ELR (cell line): Measurements from ENCODE around the gene BCAR1.
A peak's percentile ranks its signal among the peaks of the same experiment; 100 is the strongest.
"Not testable (repeated sequence)": the region's sequence is repeated elsewhere in the genome, so short reads cannot be mapped to it uniquely, and the experiment has no call there.

Source experiments
- DNase-seq: peaks from one replicate; pipeline ENCODE4 v3.0.0-alpha.2; 2015; ENCODE audit warnings: low read depth

Gene BCAR1

GRCh38 chr16:75251280-75252048, at the start of gene BCAR1:
Gene BCAR1 (minus strand): TSS chr16:75251624. CDS start chr16:75251482, 142 bp downstream.
- peak; percentile 92 for DNase-seq

DNA sequence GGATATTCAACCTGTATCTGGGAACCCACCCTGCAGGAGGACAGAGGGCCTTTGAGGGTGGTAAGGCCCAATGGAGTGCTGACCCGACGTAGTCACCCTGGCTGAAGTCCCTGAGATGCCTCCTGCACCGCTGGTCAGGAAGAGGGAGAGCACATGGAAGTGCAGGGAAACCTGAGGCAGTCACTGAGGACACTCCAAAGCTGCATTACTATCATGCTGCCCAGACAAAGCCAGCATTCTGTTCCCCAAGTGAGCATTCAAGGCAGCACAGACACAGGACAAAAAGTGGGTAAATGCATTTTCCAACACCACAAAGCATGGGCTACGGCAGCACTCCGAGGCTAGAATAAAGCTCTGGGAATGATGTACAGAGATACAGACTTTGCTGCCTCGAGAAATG, 46.8 kb upstream of the BCAR1 start:
- DNase-seq, result no peak

DNA sequence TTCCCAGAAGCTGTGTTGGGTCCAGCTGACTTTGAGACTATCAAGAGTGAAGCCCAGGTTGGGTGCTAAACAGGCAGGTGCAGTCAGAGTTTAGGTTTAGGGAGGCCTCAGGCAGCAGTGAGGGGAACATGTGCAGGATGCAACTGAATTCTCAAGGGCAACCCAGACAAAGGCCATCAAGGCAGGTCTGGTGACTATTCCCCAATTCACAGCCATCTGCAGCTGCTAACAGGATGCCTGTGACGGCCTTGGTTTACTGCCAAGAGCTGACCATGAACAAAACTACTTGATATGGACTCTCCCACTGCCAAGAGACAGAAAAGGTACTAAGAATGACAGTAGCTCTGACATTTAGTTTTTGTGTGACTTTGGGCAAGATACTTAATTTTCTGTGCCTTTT, 45.2 kb upstream of the BCAR1 start:
- no peak for DNase-seq

GRCh38 chr16:75294773-75295459, 43.5 kb upstream of the BCAR1 start:
- DNase-seq, result no peak

- DNase-seq, result no peak
Observed at GRCh38 chr16:75293772-75294171, 42.3 kb upstream of the BCAR1 start.

DNA sequence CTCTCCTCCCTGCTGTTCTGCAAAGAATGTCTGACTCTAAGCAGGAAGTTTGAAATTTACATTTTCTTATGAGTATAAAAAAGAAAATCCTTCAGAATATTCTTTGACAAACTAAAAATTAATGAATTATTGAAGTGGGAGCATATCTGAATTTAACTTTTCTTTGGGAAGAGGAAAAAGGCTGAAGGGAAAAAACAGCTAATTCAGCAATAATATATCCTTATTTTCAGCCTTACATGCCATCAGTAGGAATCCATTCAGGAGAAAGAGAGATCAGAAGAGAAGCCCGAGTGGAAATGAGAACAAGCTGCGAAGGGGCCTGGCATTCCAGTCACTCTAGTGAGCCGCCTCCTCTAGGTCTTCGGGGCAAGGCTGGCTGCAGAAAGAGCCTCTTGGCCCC, 41.7 kb upstream of the BCAR1 start:
- DNase-seq, result no peak

- DNase-seq, result no peak
Observed at GRCh38 chr16:75292691-75293090, 41.3 kb upstream of the BCAR1 start.

- peak; percentile 63 for DNase-seq
Observed at GRCh38 chr16:75289189-75289588, 37.8 kb upstream of the BCAR1 start.

DNA sequence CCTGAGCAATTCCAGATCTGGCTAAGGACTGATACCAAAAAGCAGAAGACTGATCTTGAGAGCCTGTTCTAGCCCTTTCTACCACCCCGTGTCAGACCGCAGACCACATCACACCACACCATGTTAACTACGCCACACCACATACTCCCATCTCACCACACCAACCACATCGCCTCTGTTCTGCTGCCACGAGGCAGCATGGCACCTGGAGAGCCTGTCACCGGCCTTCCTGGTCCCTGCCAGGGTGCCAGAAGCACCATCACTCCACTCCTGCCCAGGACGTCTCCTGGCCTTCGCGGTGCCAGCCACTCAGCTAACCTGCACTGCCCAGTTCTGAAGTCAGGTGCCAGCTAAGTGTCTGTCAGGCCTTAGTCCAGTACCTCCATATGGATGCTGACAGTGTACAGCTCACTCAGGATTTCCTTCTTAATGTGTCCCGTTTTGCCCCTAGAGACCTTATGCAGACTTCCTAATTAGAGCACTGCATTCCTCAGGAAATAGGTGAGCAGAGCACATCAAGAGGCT, 37.2 kb upstream of the BCAR1 start:
- DNase-seq, result no peak

GRCh38 chr16:75288181-75288580, 36.8 kb upstream of the BCAR1 start:
- DNase-seq, result no peak

- DNase-seq, result no peak
Observed at GRCh38 chr16:75287708-75288107, 36.3 kb upstream of the BCAR1 start.

DNA sequence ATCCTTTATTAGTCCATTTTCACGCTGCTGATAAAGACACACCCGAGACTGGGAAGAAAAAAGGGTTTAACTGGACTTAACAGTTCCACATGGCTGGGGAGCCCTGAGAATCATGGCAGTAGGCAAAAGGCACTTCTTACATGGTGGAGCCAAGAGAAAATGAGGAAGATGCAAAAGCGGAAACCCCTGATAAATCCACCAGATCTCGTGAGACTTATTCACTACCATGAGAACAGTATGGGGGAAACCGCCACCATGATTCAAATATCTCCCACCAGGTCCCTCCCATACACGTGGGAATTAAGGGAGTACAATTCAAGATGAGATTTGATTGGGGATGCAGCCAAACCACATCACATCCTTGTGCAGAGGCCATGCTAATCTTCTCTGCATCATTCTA, 35.0 kb upstream of the BCAR1 start:
- DNase-seq, result no peak

GRCh38 chr16:75282466-75283281, 31.2 kb upstream of the BCAR1 start:
- peak; percentile 52 for DNase-seq

DNA sequence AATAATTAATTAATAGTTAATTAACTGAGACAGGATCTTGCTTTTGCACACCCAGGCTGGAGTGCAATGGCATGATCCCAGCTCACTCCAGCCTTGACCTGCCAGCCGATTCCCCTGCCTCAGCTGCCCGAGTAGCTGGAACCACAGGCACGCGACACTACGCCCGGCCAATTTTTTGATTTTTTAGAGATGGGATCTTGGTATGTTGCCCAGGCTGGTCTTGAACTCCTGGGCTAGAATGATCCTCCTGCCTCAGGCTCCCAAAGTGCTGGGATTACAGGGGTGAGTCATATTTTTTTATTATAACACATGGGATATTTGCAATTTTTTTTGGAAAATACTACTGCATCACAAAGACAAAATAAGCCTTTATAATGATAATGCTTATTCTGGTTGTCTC, 30.4 kb upstream of the BCAR1 start:
- no peak for DNase-seq

GRCh38 chr16:75281009-75281408, 29.6 kb upstream of the BCAR1 start:
- not testable (repeated sequence) for DNase-seq

DNA sequence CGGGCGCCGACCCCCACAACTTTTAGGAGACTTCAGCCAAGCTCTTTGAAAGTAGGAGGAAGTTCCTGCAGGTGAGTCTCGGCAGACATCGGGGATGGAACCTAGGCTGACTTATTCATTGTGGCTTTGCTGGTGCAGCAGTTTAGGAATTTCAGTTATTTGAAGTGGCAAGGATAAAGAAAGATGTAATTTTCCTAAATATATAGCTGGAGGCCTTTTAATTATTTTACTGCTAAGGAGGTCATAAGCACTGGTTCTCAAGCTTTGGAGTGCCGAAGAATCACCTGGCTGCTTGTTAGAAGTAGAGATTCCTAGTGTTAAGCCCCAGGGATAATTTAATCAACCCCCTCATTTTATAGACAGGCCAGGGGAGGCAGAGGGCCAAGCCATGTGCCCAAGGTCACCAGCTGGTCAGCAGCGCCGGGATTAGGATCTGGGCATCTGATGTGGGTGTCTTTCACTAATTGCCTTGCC, 28.9 kb upstream of the BCAR1 start:
- DNase-seq, result no peak

GRCh38 chr16:75279305-75279704, 27.9 kb upstream of the BCAR1 start:
- DNase-seq, result peak; percentile 24

DNA sequence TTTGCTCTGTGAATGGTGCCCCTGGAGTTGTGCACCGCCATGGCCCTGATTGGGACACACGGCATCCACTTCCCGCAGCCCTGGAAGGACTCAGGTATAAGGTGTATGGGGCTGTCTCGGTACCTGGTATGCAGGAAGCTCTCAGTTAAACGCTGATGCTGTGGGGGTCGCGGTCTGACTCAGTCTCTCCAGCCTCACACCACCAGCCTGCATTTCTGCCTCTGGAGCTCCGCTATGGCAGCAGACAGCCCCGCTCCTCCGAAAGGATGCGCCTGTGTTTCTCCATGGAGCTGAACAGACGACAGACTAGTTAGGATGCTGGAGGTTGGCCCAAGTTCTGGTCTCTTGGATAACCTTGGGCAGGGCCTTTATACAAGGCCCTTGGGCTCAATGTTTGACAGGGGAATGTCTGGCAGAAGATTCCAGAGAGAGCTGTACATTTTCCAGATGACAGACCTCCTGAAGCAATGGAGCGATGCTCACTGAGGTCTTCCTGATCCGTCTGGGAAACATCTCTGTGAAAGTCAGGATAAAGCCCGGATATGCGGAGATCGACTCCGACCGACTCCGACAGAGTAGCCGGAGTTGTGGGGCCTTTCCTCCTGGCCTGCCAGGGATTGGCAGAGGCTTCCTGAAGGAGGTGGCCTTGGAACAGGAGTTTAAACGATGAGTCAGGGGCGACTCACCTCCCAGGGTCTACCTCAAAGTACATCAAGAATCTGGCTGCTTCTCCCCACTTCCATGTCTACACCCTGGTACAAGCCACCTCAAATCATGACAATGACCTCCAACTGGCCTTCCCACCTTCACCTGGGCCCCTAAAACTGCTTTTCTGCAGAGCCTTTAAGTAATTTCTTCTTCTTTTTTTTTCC, 21.9 kb upstream of the BCAR1 start:
- DNase-seq, result peak; percentile 85

DNA sequence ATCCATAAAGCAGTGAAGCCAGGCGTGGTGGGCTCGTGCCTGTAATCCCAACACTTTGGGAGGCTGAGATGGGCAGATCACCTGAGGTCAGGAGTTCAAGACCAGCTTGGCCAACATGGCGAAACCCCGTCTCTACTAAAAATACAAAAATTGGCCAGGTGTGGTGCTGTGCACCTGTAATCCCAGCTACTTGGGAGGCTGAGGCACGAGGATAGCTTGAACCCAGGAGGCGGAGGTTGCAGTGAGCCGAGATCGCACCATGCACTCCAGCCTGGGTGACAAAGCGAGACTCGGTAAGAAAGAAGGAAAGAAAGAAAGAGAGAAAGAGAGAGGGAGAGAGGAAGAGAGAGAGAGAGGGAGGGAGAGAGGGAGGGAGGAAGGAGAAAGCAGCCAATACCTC, 21.2 kb upstream of the BCAR1 start:
- DNase-seq, result not testable (repeated sequence)

GRCh38 chr16:75272097-75272551, 20.7 kb upstream of the BCAR1 start:
- no peak for DNase-seq

DNA sequence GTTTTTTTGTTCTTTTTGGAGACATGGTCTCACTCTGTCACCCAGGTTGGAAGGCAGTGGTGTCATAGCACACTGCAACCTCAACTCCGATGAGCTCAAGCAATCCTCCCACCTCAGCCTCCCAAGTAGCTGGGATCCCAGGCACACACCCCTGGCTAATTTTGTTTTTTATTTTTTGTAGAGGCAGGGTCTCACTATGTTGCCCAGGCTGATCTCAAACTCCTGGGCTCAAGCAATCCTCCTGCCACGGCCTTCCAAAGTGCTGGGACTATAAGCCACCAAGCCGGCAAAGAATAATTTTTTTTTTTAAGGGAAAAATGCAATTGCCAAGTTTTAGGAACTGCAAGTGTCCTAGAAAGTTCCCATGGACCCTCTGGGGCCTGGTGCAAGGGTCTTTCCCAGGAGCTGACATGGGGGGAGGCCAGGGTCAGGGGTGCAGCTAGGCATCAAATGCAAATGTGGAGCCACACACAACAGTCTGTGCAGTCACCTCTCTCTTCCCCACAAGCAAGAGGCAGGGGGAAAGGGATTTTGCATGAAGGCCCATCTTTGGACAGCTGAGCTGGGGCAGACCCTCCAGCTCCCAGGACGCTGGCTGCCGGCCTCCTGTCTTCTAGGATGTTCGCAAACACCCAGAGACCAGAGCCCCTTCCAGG, 20.1 kb upstream of the BCAR1 start:
- DNase-seq, result no peak
